ENCODE measurements around the gene ESRRB. TPM values are rescaled to one million over a fixed set of nuclear protein-coding genes. Genes with fewer than 3 reads are reported as not detected.

The ESRRB gene
- total RNA-seq, 1 donor from 2014 or later = 0.16 TPM

DNA sequence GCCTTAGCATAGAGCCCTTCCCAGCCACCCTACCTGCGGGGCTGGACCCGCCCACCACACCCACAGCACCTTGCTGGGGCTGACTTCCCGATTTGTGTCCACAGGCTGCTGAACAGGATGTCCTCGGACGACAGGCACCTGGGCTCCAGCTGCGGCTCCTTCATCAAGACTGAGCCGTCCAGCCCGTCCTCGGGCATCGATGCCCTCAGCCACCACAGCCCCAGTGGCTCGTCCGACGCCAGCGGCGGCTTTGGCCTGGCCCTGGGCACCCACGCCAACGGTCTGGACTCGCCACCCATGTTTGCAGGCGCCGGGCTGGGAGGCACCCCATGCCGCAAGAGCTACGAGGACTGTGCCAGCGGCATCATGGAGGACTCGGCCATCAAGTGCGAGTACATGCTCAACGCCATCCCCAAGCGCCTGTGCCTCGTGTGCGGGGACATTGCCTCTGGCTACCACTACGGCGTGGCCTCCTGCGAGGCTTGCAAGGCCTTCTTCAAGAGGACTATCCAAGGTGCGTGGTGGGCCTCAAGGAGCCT, 63.4 kb downstream of the ESRRB start:
- H3K4me3 Mint-ChIP-seq = no peak overlapping the region
- no peak for DNase-seq (ENCODE audit: low spot score in 2 of 2, unreplicated experiment in 2 of 2)
- H3K36me3 Mint-ChIP-seq = no peaks in the 10 kb centered on the region
- H3K27me3 Mint-ChIP-seq (ENCODE audit: low read depth) = peaks cover 13% of the 10 kb centered on the region
- no peaks in the 10 kb centered on the region for H3K9me3 Mint-ChIP-seq
- no peak overlapping the region for H3K27ac Mint-ChIP-seq
- H3K4me1 Mint-ChIP-seq = peaks cover 10% of the 10 kb centered on the region
- TF ChIP-seq, protein P1, sequence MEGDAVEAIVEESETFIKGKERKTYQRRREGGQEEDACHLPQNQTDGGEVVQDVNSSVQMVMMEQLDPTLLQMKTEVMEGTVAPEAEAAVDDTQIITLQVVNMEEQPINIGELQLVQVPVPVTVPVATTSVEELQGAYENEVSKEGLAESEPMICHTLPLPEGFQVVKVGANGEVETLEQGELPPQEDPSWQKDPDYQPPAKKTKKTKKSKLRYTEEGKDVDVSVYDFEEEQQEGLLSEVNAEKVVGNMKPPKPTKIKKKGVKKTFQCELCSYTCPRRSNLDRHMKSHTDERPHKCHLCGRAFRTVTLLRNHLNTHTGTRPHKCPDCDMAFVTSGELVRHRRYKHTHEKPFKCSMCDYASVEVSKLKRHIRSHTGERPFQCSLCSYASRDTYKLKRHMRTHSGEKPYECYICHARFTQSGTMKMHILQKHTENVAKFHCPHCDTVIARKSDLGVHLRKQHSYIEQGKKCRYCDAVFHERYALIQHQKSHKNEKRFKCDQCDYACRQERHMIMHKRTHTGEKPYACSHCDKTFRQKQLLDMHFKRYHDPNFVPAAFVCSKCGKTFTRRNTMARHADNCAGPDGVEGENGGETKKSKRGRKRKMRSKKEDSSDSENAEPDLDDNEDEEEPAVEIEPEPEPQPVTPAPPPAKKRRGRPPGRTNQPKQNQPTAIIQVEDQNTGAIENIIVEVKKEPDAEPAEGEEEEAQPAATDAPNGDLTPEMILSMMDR (IDR thresholded peaks at IDR 0.05; ENCODE audit: unreplicated experiment) = no peak

- no peak overlapping the region for H3K27ac Mint-ChIP-seq
- DNase-seq (ENCODE audit: low spot score in 2 of 2, unreplicated experiment in 2 of 2) = no peak
- no peak overlapping the region for H3K4me3 Mint-ChIP-seq
- peaks cover 22% of the 10 kb centered on the region for H3K4me1 Mint-ChIP-seq
- no peaks in the 10 kb centered on the region for H3K9me3 Mint-ChIP-seq
- H3K27me3 Mint-ChIP-seq (ENCODE audit: low read depth) = peaks cover 16% of the 10 kb centered on the region
- H3K36me3 Mint-ChIP-seq = no peaks in the 10 kb centered on the region
- TF ChIP-seq, protein P1 (IDR thresholded peaks at IDR 0.05; ENCODE audit: unreplicated experiment) = no peak
Measured at GRCh38 chr14:76446486-76446885, 70.5 kb downstream of the ESRRB start.

DNA sequence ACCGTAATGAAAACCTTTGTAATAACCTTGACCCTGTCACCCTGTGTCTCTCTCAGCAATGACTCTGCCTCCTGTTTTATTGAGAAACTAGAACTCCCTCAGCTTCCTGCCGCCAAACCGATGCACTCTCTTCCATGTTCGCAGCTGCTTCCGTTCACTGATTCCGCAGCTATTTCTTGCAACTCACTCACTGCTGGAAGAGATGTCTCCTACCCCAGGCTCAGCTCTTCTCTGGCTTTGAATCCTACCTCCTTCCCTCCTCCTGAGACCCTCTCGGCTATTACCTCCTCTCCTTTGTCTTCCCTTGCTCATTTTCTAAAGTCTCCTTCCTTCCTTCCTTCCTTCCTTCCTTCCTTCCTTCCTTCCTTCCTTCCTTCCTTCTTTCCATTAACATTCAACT, 71.0 kb downstream of the ESRRB start:
- H3K27me3 Mint-ChIP-seq (ENCODE audit: low read depth) = peaks cover 16% of the 10 kb centered on the region
- H3K4me1 Mint-ChIP-seq = peaks cover 22% of the 10 kb centered on the region
- no peak overlapping the region for H3K4me3 Mint-ChIP-seq
- no peaks in the 10 kb centered on the region for H3K9me3 Mint-ChIP-seq
- no peak overlapping the region for H3K27ac Mint-ChIP-seq
- no peaks in the 10 kb centered on the region for H3K36me3 Mint-ChIP-seq
- no peak for DNase-seq (ENCODE audit: low spot score in 2 of 2, unreplicated experiment in 2 of 2)
- TF ChIP-seq, protein P1 (IDR thresholded peaks at IDR 0.05; ENCODE audit: unreplicated experiment) = no peak

DNA sequence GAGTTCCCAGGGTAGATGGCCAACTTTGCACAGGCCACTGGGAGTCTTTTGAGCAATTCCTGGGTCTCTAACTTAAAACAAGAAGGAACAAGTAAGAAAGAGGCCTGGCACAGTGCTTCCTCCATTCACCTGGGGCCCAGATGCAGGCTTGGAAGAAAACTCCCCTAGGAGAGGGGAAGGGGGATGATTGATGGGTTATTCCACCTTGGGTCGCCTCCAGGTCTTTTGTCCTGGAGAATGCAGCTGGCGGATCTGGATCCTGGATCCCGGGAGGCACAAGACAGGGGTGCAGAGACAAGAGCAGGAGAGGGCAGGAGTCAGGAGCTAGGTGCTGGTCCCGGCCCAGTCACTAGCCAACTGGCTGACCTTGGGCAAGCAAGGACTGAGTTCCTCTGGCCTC, 74.5 kb downstream of the ESRRB start:
- Mint-ChIP-seq H3K36me3 (no peaks in the 10 kb centered on the region), H3K27ac (no peak overlapping the region), H3K27me3 (ENCODE audit: low read depth) (peaks cover 16% of the 10 kb centered on the region), H3K9me3 (no peaks in the 10 kb centered on the region), H3K4me3 (no peak overlapping the region), H3K4me1 (peaks cover 14% of the 10 kb centered on the region)
- TF ChIP-seq, protein P1 (IDR thresholded peaks at IDR 0.05; ENCODE audit: unreplicated experiment) = no peak
- no peak for DNase-seq (ENCODE audit: low spot score in 2 of 2, unreplicated experiment in 2 of 2)

GRCh38 chr14:76456200-76456599, 80.3 kb downstream of the ESRRB start:
- Mint-ChIP-seq H3K36me3 (no peaks in the 10 kb centered on the region), H3K4me1 (peaks cover 4% of the 10 kb centered on the region), H3K4me3 (no peak overlapping the region), H3K9me3 (no peaks in the 10 kb centered on the region), H3K27ac (no peak overlapping the region), H3K27me3 (ENCODE audit: low read depth) (peaks cover 2% of the 10 kb centered on the region)
- TF ChIP-seq, protein P1 (IDR thresholded peaks at IDR 0.05; ENCODE audit: unreplicated experiment) = peak; percentile 44
- no peak for DNase-seq (ENCODE audit: low spot score in 2 of 2, unreplicated experiment in 2 of 2)

Measured in mesothelial cell of epicardium (in vitro differentiated cells).